HepG2 (cell line): ENCODE data around the gene PDK2. TPM values are rescaled to one million over a fixed set of nuclear protein-coding genes. Genes with fewer than 3 reads are reported as not detected.

Experiments
- CAMTA2 ChIP-seq: sonication (generic); formaldehyde crosslinking; IDR thresholded peaks from 2 replicates; pipeline ENCODE4 v1.4.0; 2020; ENCODE audit warnings: mild to moderate bottlenecking, missing genetic modification reagents, borderline replicate concordance
- CC2D1A ChIP-seq: sonication (generic); formaldehyde crosslinking; IDR thresholded peaks from 2 replicates; pipeline ENCODE4 v1.8.1; 2023; ENCODE audit warnings: mild to moderate bottlenecking, missing genetic modification reagents
- ELF1 ChIP-seq: sonication (generic); formaldehyde crosslinking; IDR thresholded peaks from 2 replicates; pipeline ENCODE4 v1.4.0; 2020; ENCODE audit warnings: missing genetic modification reagents
- ETV5 ChIP-seq: IDR thresholded peaks from 2 replicates; pipeline ENCODE4 v1.6.1; 2018; ENCODE audit warnings: missing biosample characterization, missing genetic modification reagents, inconsistent platforms, borderline replicate concordance
- MEF2D ChIP-seq: sonication (generic); formaldehyde crosslinking; IDR thresholded peaks from 2 replicates; pipeline ENCODE4 v1.5.1; 2020; ENCODE audit warnings: mild to moderate bottlenecking, missing genetic modification reagents
- ONECUT2 ChIP-seq: sonication (generic); formaldehyde crosslinking; IDR thresholded peaks from 2 replicates; pipeline ENCODE4 v1.4.0; 2020; ENCODE audit warnings: missing genetic modification reagents
- PTBP1 ChIP-seq: fragments of 200-400 bp; formaldehyde crosslinking; IDR thresholded peaks from 2 replicates; pipeline ENCODE4 v1.6.1; 2018; ENCODE audit warnings: low read length, low read depth; ENCODE audit not compliant: poor library complexity, severe bottlenecking
- SAFB2 ChIP-seq: sonication (generic); formaldehyde crosslinking; IDR thresholded peaks from 2 replicates; pipeline ENCODE4 v1.5.1; 2020; ENCODE audit warnings: missing genetic modification reagents, low read depth, mild to moderate bottlenecking, borderline replicate concordance
- SP140L ChIP-seq: sonication (generic); formaldehyde crosslinking; IDR thresholded peaks from 2 replicates; pipeline ENCODE4 v1.4.0; 2020; ENCODE audit warnings: missing genetic modification reagents, borderline replicate concordance
- ZC3H4 ChIP-seq: sonication (generic); formaldehyde crosslinking; IDR thresholded peaks from 2 replicates; pipeline ENCODE4 v1.4.0; 2020; ENCODE audit warnings: missing genetic modification reagents, borderline replicate concordance
- ZFP41 ChIP-seq: sonication (generic); formaldehyde crosslinking; IDR thresholded peaks from 2 replicates; pipeline ENCODE4 v1.4.0; 2020; ENCODE audit warnings: mild to moderate bottlenecking, missing genetic modification reagents, borderline replicate concordance
- ZNF431 ChIP-seq: sonication (generic); formaldehyde crosslinking; IDR thresholded peaks from 2 replicates; pipeline ENCODE4 v1.9.0; 2022; ENCODE audit warnings: missing genetic modification reagents, low read depth, mild to moderate bottlenecking, borderline replicate concordance
- ZNF510 ChIP-seq: sonication (generic); formaldehyde crosslinking; IDR thresholded peaks from 2 replicates; pipeline ENCODE4 v1.4.0; 2020; ENCODE audit warnings: low read depth, mild to moderate bottlenecking, missing genetic modification reagents
- polyA plus RNA-seq, 8 experiments: library from polyadenylated mRNA; depleted of rRNA in 3 of 8; stranded (reverse) in 7 of 8; unstranded in 1 of 8; fragments of >200 nt; fragmentation: Illumina TruSeq in 4 of 8; extraction: Trizol in 4 of 8; gene quantifications; 2 replicates each; pipeline versions ENCODE4 v1.2.1 to v1.2.3, GENCODE V29; 2011 to 2016; ENCODE audit warnings: low read depth in 4 of 8, missing spikeins in 1 of 8, mixed read lengths in 1 of 8; ENCODE audit not compliant: insufficient read depth in 1 of 8
- total RNA-seq, 5 experiments: library from RNA; depleted of rRNA; stranded (reverse); fragments of >200 nt; fragmentation: Illumina TruSeq; extraction: Trizol; gene quantifications; 2 replicates each; pipeline ENCODE4 v1.2.3, GENCODE V29; 2016; ENCODE audit warnings: low read depth in 1 of 5
- TF ChIP-seq, protein P1 (sequence below): sonication (generic); formaldehyde crosslinking; IDR thresholded peaks from 2 replicates; pipeline ENCODE4 v1.4.0; 2020; ENCODE audit warnings: mild to moderate bottlenecking, missing genetic modification reagents
- TF ChIP-seq, protein P2 (sequence below): IDR thresholded peaks from 2 replicates; pipeline ENCODE4 v1.6.1; 2012; ENCODE audit warnings: low read depth, low read length, improper control_type of control experiment
- TF ChIP-seq, protein P3 (sequence below): sonication (generic); formaldehyde crosslinking; IDR thresholded peaks from 2 replicates; pipeline ENCODE4 v1.4.0; 2020; ENCODE audit warnings: low read depth, mild to moderate bottlenecking, missing genetic modification reagents
- TF ChIP-seq, protein P4 (sequence below): sonication (generic); formaldehyde crosslinking; IDR thresholded peaks from 2 replicates; pipeline ENCODE4 v1.4.0; 2020; ENCODE audit warnings: mild to moderate bottlenecking, missing genetic modification reagents, borderline replicate concordance
- TF ChIP-seq, protein P5 (sequence below): sonication (generic); formaldehyde crosslinking; IDR thresholded peaks from 2 replicates; pipeline ENCODE4 v1.4.0; 2020; ENCODE audit warnings: missing genetic modification reagents, mild to moderate bottlenecking, borderline replicate concordance

The PDK2 gene
- total and polyA plus RNA-seq, 2 of the 13 experiments (the other 11 are each of a cell fraction or from before 2014, with no cell fraction given): 18.5 to 59.7 TPM

DNA sequence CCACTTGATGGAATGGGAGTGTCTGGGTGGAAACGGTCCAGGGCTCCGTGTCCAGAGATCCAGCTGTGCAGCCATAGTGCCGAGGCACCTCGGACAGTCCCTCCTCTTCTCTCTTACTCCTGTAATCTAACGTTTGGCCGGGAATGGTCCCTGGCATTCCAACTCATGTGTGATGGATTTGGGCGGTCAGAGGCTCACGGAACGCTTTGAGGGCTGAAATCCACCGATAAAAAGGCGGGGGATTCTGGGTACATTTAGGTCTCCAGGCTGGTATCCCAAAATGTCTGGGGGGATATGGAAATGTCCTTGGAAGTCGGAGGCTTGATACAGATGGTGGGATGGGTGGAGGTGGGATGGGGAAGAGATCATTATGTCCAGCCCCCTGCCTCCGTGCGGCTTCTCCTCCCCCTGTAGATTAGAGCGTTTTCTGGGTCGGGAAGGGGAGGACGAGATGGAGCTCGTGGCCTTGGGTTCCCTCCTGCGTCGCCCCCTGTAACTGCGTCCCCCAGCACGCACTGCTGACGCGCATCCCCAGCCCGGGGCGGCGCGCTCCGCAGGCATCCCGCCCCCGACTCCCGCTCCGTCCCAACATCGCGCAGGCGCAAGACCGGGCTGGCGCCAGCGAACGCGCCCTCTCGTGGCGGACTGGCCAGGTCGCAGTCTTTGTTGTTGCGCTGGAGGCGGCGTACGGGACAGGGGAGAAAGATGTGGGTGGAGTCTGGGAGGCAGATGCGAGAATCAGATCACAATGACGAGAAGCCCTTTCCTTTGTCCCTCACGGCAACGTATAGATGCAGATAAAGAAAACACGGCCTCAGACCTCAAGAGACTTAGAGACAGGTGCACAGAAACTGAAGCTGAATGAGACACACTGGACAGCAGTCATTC, 66.1 kb downstream of the PDK2 start (continued):
- TF ChIP-seq, protein P1, sequence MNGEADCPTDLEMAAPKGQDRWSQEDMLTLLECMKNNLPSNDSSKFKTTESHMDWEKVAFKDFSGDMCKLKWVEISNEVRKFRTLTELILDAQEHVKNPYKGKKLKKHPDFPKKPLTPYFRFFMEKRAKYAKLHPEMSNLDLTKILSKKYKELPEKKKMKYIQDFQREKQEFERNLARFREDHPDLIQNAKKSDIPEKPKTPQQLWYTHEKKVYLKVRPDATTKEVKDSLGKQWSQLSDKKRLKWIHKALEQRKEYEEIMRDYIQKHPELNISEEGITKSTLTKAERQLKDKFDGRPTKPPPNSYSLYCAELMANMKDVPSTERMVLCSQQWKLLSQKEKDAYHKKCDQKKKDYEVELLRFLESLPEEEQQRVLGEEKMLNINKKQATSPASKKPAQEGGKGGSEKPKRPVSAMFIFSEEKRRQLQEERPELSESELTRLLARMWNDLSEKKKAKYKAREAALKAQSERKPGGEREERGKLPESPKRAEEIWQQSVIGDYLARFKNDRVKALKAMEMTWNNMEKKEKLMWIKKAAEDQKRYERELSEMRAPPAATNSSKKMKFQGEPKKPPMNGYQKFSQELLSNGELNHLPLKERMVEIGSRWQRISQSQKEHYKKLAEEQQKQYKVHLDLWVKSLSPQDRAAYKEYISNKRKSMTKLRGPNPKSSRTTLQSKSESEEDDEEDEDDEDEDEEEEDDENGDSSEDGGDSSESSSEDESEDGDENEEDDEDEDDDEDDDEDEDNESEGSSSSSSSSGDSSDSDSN (CRISPR knock-in tag): peak; percentile 71
- TF ChIP-seq ETV5 (CRISPR knock-in tag): no peak
- no peak for TF ChIP-seq ZC3H4 (CRISPR knock-in tag)
- TF ChIP-seq, protein P2, sequence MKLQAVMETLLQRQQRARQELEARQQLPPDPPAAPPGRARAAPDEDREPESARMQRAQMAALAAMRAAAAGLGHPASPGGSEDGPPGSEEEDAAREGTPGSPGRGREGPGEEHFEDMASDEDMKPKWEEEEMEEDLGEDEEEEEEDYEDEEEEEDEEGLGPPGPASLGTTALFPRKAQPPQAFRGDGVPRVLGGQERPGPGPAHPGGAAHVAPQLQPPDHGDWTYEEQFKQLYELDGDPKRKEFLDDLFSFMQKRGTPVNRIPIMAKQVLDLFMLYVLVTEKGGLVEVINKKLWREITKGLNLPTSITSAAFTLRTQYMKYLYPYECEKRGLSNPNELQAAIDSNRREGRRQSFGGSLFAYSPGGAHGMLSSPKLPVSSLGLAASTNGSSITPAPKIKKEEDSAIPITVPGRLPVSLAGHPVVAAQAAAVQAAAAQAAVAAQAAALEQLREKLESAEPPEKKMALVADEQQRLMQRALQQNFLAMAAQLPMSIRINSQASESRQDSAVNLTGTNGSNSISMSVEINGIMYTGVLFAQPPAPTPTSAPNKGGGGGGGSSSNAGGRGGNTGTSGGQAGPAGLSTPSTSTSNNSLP: no peak
- TF ChIP-seq ELF1 (CRISPR knock-in tag): no peak
- no peak for TF ChIP-seq MEF2D
- peak; percentile 31 for TF ChIP-seq PTBP1
- TF ChIP-seq, protein P3, sequence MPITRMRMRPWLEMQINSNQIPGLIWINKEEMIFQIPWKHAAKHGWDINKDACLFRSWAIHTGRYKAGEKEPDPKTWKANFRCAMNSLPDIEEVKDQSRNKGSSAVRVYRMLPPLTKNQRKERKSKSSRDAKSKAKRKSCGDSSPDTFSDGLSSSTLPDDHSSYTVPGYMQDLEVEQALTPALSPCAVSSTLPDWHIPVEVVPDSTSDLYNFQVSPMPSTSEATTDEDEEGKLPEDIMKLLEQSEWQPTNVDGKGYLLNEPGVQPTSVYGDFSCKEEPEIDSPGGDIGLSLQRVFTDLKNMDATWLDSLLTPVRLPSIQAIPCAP (CRISPR knock-in tag): no peak
- TF ChIP-seq ZFP41 (CRISPR knock-in tag): no peak
- no peak for TF ChIP-seq ONECUT2
- no peak for TF ChIP-seq SAFB2 (CRISPR knock-in tag)
- TF ChIP-seq CAMTA2: no peak
- peak; percentile 67; the same call in 1 of the 2 replicates for TF ChIP-seq ZNF431 (CRISPR knock-in tag)
- no peak for TF ChIP-seq CC2D1A (CRISPR knock-in tag)
- 0 out of 2 replicates have a peak, but pooled peaks have one; percentile 48 for TF ChIP-seq SP140L (CRISPR knock-in tag)
- TF ChIP-seq ZNF510: no peak
- TF ChIP-seq, protein P4, sequence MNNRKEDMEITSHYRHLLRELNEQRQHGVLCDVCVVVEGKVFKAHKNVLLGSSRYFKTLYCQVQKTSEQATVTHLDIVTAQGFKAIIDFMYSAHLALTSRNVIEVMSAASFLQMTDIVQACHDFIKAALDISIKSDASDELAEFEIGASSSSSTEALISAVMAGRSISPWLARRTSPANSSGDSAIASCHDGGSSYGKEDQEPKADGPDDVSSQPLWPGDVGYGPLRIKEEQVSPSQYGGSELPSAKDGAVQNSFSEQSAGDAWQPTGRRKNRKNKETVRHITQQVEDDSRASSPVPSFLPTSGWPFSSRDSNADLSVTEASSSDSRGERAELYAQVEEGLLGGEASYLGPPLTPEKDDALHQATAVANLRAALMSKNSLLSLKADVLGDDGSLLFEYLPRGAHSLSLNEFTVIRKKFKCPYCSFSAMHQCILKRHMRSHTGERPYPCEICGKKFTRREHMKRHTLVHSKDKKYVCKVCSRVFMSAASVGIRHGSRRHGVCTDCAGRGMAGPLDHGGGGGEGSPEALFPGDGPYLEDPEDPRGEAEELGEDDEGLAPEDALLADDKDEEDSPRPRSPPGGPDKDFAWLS: peak; percentile 62; the same call in 1 of the 2 replicates
- TF ChIP-seq, protein P5, sequence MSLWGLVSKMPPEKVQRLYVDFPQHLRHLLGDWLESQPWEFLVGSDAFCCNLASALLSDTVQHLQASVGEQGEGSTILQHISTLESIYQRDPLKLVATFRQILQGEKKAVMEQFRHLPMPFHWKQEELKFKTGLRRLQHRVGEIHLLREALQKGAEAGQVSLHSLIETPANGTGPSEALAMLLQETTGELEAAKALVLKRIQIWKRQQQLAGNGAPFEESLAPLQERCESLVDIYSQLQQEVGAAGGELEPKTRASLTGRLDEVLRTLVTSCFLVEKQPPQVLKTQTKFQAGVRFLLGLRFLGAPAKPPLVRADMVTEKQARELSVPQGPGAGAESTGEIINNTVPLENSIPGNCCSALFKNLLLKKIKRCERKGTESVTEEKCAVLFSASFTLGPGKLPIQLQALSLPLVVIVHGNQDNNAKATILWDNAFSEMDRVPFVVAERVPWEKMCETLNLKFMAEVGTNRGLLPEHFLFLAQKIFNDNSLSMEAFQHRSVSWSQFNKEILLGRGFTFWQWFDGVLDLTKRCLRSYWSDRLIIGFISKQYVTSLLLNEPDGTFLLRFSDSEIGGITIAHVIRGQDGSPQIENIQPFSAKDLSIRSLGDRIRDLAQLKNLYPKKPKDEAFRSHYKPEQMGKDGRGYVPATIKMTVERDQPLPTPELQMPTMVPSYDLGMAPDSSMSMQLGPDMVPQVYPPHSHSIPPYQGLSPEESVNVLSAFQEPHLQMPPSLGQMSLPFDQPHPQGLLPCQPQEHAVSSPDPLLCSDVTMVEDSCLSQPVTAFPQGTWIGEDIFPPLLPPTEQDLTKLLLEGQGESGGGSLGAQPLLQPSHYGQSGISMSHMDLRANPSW: peak; percentile 69; the same call in 1 of the 2 replicates
